Parathyroid adenoma (tissue), 2 donors: ENCODE measurements around the gene IL18.

ENCODE experiments used
- H2AFZ ChIP-seq: fragments of 300-600 bp; sonication (generic); one replicate; pipeline ENCODE4 v1.7.0; 2017; ENCODE audit warnings: antibody characterized with exemption, mild to moderate bottlenecking
- H3K27ac ChIP-seq: fragments of 300-600 bp; sonication (generic); one replicate; pipeline ENCODE4 v1.7.0; 2017
- H3K27me3 ChIP-seq: fragments of 300-600 bp; sonication (generic); one replicate; pipeline ENCODE4 v1.7.0; 2017; ENCODE audit warnings: low read length; ENCODE audit not compliant: control insufficient read depth, insufficient read depth
- H3K36me3 ChIP-seq: fragments of 300-600 bp; sonication (generic); one replicate; pipeline ENCODE4 v1.7.0; 2017; ENCODE audit warnings: low read length; ENCODE audit not compliant: control insufficient read depth, insufficient read depth
- H3K4me1 ChIP-seq: fragments of 300-600 bp; sonication (generic); one replicate; pipeline ENCODE4 v1.7.0; 2017; ENCODE audit warnings: control low read depth
- H3K4me2 ChIP-seq: fragments of 300-600 bp; sonication (generic); one replicate; pipeline ENCODE4 v1.7.0; 2017; ENCODE audit warnings: low read length
- H3K4me3 ChIP-seq: fragments of 300-600 bp; sonication (generic); one replicate; pipeline ENCODE4 v1.7.0; 2017; ENCODE audit warnings: low read depth, low read length
- H3K79me2 ChIP-seq: fragments of 300-600 bp; sonication (generic); one replicate; pipeline ENCODE4 v1.7.0; 2017; ENCODE audit warnings: control low read depth
- H3K9ac ChIP-seq: fragments of 300-600 bp; sonication (generic); one replicate; pipeline ENCODE4 v1.7.0; 2017; ENCODE audit warnings: mild to moderate bottlenecking
- H3K9me3 ChIP-seq: fragments of 300-600 bp; sonication (generic); one replicate; pipeline ENCODE4 v1.7.0; 2017; ENCODE audit warnings: low read length; ENCODE audit not compliant: control insufficient read depth
- TF ChIP-seq, protein P1 (sequence below): fragments of 300-600 bp; sonication (generic); IDR thresholded peaks from one replicate; pipeline ENCODE4 v1.7.0; 2017; ENCODE audit warnings: antibody characterized with exemption, mild to moderate bottlenecking
- donor health status: primary hyperparathyroidism.

Gene IL18

DNA sequence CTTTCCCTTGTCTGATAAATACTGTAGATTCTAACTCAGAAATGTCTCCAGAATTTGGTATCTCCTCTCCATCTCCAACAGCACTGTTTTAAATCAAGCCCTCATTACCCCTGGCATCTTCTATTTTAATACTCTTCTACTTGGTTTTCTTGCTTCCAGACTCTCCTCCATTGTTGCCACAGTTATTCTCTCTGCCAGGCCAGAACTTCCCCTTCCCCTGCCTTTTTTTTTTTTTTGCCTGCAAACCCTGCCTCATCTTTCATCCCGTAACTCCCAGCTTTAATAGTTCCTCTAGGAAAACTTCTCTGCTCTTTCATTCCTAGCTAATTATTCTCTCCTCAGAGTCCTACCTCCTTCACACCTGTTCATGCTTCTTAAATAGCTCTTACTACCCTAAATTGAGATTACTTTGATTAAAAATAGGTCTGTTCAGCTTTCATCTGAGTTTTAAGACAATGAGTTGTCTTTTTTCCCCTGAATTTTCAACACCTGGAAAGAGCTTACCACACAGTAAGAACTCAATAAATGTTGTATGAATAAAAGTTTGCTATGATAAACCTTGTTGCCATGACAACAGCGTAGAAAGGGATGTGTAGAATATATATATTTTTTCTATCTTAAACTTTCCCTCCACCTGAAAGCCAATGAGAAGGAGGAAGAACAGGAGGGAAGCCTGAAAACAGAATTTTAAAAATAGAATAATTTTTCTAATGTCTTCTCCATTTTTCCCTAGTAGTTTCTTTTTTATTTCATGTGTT, 3.6 kb downstream of the IL18 start:
- Histone ChIP-seq H3K79me2 (no peaks in the 10 kb centered on the region), H3K27me3 (no peaks in the 10 kb centered on the region), H3K9me3 (no peaks in the 10 kb centered on the region), H3K4me1 (no peaks in the 10 kb centered on the region), H2AFZ (no peak overlapping the region), H3K9ac (no peak overlapping the region), H3K4me2 (no peak overlapping the region), H3K27ac (no peak overlapping the region), H3K4me3 (no peak overlapping the region), H3K36me3 (no peaks in the 10 kb centered on the region)
- TF ChIP-seq, protein P1, sequence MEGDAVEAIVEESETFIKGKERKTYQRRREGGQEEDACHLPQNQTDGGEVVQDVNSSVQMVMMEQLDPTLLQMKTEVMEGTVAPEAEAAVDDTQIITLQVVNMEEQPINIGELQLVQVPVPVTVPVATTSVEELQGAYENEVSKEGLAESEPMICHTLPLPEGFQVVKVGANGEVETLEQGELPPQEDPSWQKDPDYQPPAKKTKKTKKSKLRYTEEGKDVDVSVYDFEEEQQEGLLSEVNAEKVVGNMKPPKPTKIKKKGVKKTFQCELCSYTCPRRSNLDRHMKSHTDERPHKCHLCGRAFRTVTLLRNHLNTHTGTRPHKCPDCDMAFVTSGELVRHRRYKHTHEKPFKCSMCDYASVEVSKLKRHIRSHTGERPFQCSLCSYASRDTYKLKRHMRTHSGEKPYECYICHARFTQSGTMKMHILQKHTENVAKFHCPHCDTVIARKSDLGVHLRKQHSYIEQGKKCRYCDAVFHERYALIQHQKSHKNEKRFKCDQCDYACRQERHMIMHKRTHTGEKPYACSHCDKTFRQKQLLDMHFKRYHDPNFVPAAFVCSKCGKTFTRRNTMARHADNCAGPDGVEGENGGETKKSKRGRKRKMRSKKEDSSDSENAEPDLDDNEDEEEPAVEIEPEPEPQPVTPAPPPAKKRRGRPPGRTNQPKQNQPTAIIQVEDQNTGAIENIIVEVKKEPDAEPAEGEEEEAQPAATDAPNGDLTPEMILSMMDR: no peak

GRCh38 chr11:112159098-112160065, 4.5 kb downstream of the IL18 start:
- H3K9me3 ChIP-seq: no peaks in the 10 kb centered on the region
- H3K36me3 ChIP-seq: no peaks in the 10 kb centered on the region
- no peak overlapping the region for H3K9ac ChIP-seq
- TF ChIP-seq, protein P1: no peak
- no peaks in the 10 kb centered on the region for H3K4me1 ChIP-seq
- no peak overlapping the region for H3K4me2 ChIP-seq
- H3K4me3 ChIP-seq: no peak overlapping the region
- H2AFZ ChIP-seq: no peak overlapping the region
- no peaks in the 10 kb centered on the region for H3K79me2 ChIP-seq
- no peak overlapping the region for H3K27ac ChIP-seq
- H3K27me3 ChIP-seq: no peaks in the 10 kb centered on the region

DNA sequence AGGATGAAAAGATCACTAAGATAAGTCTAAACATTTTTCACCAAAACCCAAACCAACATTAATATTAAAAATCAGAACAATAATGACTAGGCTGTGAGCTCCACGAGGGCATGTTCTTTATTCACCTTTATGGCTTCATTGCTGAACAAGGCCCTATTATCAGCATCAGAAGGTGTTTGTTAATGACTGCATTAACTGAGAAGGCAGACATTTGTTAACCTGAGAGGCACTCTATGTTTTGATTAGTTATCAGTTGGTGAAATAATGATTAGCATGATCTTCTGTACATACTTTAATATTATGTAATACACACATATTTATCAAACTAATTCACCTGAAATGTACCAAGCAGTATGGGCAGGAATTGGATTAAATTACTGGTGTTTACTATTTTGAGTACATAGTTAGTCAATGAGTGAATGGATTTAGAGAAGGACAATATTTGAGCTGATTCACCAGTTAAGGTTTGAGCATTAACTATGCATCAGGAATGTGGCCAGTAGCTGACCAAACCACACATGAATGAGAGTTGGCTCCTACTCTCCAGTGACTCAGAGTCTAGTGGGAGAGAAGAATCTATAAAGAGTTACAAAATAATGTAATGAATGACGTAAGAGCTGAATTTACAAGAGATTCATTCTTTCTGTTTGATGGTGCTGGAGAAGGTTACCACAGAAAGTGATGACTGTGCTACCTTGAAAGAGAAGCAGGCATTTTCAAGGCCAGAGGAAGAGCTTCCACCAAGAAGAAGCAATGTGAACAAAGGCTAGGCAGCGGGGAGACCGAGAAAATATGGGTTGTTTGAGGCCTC, 6.7 kb downstream of the IL18 start:
- no peak overlapping the region for H3K4me2 ChIP-seq
- no peak overlapping the region for H2AFZ ChIP-seq
- no peaks in the 10 kb centered on the region for H3K79me2 ChIP-seq
- H3K36me3 ChIP-seq: no peaks in the 10 kb centered on the region
- no peak overlapping the region for H3K4me3 ChIP-seq
- H3K9me3 ChIP-seq: no peaks in the 10 kb centered on the region
- no peak overlapping the region for H3K9ac ChIP-seq
- H3K27me3 ChIP-seq: no peaks in the 10 kb centered on the region
- TF ChIP-seq, protein P1: no peak
- no peak overlapping the region for H3K27ac ChIP-seq
- no peaks in the 10 kb centered on the region for H3K4me1 ChIP-seq

DNA sequence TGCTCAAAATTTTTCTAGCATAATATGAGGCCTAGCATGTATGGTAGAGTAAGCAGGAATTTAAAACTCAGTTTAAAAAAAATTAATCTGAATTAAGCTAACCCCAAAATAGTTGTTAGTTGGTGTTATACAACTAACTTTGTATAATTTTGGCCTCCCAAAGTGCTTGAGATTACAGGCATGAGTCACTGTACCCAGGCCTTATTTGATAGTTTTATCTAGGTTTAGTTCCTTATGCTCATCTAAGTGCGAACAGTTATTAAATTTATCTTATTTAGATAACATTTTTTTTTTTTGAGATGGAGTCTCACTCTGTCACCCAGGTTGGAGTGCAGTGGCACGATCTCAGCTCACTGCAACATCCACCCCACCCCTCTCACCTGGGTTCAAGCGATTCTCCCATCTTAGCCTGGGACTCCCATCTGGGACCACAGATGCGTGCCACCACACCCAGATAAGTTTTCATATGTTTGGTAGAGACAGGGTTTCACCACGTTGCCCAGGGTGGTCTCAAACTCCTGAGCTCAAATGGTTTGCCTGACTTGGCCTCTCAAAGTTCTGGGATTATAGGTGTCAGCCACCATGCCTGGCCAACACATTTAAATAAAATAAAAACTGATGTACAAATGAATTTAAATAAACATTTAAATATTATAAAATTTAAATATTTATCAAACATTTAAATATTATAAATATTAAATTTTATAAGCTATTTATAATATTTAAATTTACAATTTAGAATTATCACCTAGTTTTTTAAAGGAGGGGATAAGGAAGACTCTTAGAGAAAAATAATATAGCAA, 7.5 kb downstream of the IL18 start:
- TF ChIP-seq, protein P1: no peak
- Histone ChIP-seq H3K79me2 (no peaks in the 10 kb centered on the region), H3K27me3 (no peaks in the 10 kb centered on the region), H3K4me1 (no peaks in the 10 kb centered on the region), H3K36me3 (no peaks in the 10 kb centered on the region), H3K4me3 (no peak overlapping the region), H3K27ac (no peak overlapping the region), H2AFZ (no peak overlapping the region), H3K9me3 (no peaks in the 10 kb centered on the region), H3K9ac (no peak overlapping the region), H3K4me2 (no peak overlapping the region)
